ENCODE results near the gene FEV.

The FEV gene

DNA sequence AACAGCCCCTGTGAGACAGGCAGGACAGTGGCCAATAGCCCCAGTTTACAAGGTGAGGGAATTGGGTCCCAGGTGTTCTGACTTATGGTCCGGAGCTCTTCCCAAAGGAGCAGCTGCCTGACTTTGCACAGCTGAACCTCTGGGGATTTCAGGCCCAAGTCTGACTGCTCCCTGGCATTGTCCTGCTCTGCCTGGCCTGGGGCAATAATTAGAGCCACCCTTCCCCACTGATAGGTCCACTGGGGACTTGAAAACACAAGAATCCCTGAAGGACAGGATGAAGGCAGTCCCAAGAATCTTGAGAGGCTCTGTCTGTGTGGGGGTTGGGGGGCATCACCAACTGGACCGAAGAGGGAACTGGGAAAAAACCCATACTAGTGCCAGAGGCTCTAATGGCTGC, 3.7 kb upstream of the FEV start:
- no peak overlapping the region for H3K27ac ChIP-seq
- TF ChIP-seq, protein P1, sequence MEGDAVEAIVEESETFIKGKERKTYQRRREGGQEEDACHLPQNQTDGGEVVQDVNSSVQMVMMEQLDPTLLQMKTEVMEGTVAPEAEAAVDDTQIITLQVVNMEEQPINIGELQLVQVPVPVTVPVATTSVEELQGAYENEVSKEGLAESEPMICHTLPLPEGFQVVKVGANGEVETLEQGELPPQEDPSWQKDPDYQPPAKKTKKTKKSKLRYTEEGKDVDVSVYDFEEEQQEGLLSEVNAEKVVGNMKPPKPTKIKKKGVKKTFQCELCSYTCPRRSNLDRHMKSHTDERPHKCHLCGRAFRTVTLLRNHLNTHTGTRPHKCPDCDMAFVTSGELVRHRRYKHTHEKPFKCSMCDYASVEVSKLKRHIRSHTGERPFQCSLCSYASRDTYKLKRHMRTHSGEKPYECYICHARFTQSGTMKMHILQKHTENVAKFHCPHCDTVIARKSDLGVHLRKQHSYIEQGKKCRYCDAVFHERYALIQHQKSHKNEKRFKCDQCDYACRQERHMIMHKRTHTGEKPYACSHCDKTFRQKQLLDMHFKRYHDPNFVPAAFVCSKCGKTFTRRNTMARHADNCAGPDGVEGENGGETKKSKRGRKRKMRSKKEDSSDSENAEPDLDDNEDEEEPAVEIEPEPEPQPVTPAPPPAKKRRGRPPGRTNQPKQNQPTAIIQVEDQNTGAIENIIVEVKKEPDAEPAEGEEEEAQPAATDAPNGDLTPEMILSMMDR (IDR thresholded peaks at IDR 0.05): no peak
- H3K4me2 ChIP-seq (ENCODE audit: low read length): no peak overlapping the region
- peaks cover 12% of the 10 kb centered on the region for H3K27me3 ChIP-seq (ENCODE audit: control insufficient read depth, insufficient read depth, low read length)
- no peaks in the 10 kb centered on the region for H3K36me3 ChIP-seq (ENCODE audit: control insufficient read depth, insufficient read depth, low read length)
- H3K4me1 ChIP-seq: peaks cover 13% of the 10 kb centered on the region
- no peak overlapping the region for H2AFZ ChIP-seq
- no peaks in the 10 kb centered on the region for H3K79me2 ChIP-seq
- no peaks in the 10 kb centered on the region for H3K9me3 ChIP-seq (ENCODE audit: control insufficient read depth, low read length)
- no peak overlapping the region for H3K4me3 ChIP-seq (ENCODE audit: low read depth, low read length)
- H3K9ac ChIP-seq: no peak overlapping the region

DNA sequence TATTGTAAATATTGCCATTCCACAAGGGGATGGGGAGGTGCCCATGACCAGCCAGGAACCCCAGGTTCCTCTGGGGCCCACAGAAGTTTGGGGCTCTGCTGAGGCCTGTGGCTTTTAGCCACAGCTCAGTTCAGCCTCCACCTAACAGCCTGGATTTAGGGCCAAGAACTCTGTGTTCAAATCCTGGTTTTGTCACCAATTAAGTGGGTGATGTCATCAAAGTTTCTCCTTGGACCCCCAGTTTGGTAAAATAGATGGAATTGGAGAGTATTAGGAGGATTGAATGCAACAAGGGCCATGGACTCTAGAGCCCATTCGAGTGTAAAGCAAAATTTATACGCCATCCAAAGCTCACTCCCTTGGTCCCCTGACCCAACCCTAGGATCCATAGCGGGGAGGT, 3.2 kb upstream of the FEV start:
- H3K9ac ChIP-seq: no peak overlapping the region
- H2AFZ ChIP-seq: no peak overlapping the region
- peaks cover 11% of the 10 kb centered on the region for H3K4me1 ChIP-seq
- no peaks in the 10 kb centered on the region for H3K9me3 ChIP-seq (ENCODE audit: control insufficient read depth, low read length)
- TF ChIP-seq, protein P1 (IDR thresholded peaks at IDR 0.05): no peak
- H3K79me2 ChIP-seq: no peaks in the 10 kb centered on the region
- no peak overlapping the region for H3K27ac ChIP-seq
- H3K27me3 ChIP-seq (ENCODE audit: control insufficient read depth, insufficient read depth, low read length): peaks cover 13% of the 10 kb centered on the region
- no peak overlapping the region for H3K4me3 ChIP-seq (ENCODE audit: low read depth, low read length)
- no peaks in the 10 kb centered on the region for H3K36me3 ChIP-seq (ENCODE audit: control insufficient read depth, insufficient read depth, low read length)
- no peak overlapping the region for H3K4me2 ChIP-seq (ENCODE audit: low read length)

DNA sequence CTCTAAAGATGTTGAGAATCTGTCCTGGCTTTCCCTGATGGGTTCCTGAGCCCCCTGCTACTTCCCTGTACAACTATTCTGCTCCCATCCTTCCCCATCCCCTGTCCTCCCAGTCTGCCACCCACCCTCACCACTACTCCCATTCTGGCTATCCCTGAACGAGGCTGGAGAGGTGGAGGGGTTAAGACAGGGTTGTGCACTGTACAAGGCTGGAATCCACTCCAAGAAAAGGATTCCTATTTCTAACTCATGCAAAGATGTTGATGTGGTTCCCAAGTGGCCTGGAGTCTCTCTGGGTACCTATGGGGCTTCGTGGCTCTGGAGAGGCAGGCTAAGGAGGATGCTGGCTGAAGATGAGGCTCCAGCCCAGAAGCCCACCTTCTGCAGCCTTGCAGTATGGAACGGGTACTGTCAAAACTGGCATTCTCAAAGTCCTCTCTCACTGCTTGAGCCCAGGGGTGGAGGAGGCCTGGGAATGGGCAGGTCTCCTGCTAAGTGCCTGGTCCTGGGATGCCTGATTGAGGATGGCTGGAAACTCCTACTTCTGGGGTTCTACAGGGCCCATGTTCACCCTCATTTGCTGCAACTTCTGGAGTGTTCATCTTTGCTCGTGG, 1.3 kb upstream of the FEV start:
- Histone ChIP-seq H3K27me3 (ENCODE audit: control insufficient read depth, insufficient read depth, low read length) (peaks cover 23% of the 10 kb centered on the region), H3K4me1 (peaks cover 6% of the 10 kb centered on the region)

DNA sequence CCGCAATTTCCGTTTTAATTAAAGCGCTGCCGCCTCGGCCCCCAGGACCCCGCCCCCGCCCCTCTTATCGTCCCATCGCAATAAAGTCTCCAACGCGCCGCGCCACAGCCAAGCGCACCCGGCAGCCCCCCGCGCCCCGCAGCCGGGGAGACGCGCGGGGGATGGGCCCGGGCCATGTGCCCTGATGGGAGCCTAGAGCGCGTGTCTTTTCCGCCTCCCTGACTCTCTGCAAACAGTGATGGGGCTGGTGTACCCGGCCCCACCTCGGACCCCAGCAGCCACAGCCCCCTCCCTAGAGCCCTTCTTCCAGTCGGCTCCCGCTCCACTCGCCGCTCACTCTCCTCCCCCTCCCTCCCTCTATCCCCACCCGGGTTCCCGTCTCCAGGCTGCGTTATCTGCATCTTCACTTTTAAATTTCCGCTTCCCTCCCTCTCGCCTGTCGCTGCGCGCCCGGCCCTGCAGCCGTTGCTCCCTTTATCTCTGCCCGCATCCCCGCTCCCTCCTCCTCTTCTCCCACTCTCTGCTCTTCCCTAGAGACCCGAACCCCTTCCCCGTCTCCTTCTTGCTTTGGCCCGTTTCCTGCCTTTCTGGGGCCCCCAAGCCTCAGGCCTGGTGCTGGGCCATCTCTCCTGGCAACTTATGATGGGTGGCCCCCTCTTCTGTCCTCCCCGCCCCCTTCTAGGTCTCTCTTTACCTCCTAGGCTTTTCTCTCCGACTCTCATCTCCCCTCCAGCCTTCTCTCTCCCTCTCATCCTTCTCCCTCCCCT, 524 bp upstream of the FEV start:
- Histone ChIP-seq H2AFZ (no peak overlapping the region), H3K9ac (no peak overlapping the region), H3K4me1 (peaks cover 6% of the 10 kb centered on the region), H3K36me3 (ENCODE audit: control insufficient read depth, insufficient read depth, low read length) (no peaks in the 10 kb centered on the region), H3K9me3 (ENCODE audit: control insufficient read depth, low read length) (no peaks in the 10 kb centered on the region), H3K79me2 (no peaks in the 10 kb centered on the region), H3K27me3 (ENCODE audit: control insufficient read depth, insufficient read depth, low read length) (peaks cover 25% of the 10 kb centered on the region), H3K4me3 (ENCODE audit: low read depth, low read length) (no peak overlapping the region), H3K27ac (no peak overlapping the region), H3K4me2 (ENCODE audit: low read length) (no peak overlapping the region)
- TF ChIP-seq, protein P1 (IDR thresholded peaks at IDR 0.05): no peak

More for the DNA sequence above, 1.3 kb upstream of the FEV start:
- Histone ChIP-seq H3K36me3 (ENCODE audit: control insufficient read depth, insufficient read depth, low read length) (no peaks in the 10 kb centered on the region), H3K27ac (no peak overlapping the region), H2AFZ (no peak overlapping the region), H3K4me2 (ENCODE audit: low read length) (no peak overlapping the region), H3K9me3 (ENCODE audit: control insufficient read depth, low read length) (no peaks in the 10 kb centered on the region), H3K9ac (no peak overlapping the region), H3K4me3 (ENCODE audit: low read depth, low read length) (no peak overlapping the region), H3K79me2 (no peaks in the 10 kb centered on the region)
- TF ChIP-seq, protein P1 (IDR thresholded peaks at IDR 0.05): no peak
